Thoracic aorta (tissue), 2 donors: ENCODE data around the gene BFSP1. TPM values are rescaled to one million over a fixed set of nuclear protein-coding genes. Genes with fewer than 3 reads are reported as not detected.
A peak's percentile ranks its signal among the peaks of the same experiment; 100 is the strongest.

Experiments
- ATAC-seq: fragments of 150-250 bp; one replicate; pipeline ENCODE4 v1.8.0; 2017; ENCODE audit warnings: low read depth; ENCODE audit not compliant: insufficient number of reproducible peaks, low FRiP score
- DNase-seq: peaks from one replicate; pipeline ENCODE4 v3.0.0-alpha.2; 2020; ENCODE audit warnings: low spot score
- H3K27ac ChIP-seq, 2 donors: fragments of 200-600 bp; sonication (generic); 1 replicate in 1 of 2; 2 replicates in 1 of 2; pipeline ENCODE4 v1.5.1; 2016; ENCODE audit warnings: mild to moderate bottlenecking in 2 of 2, moderate library complexity in 2 of 2
- H3K27me3 ChIP-seq: fragments of 200-600 bp; sonication (generic); replicated peaks from 2 replicates; pipeline ENCODE4 v1.6.0; 2016; ENCODE audit warnings: mild to moderate bottlenecking; ENCODE audit not compliant: insufficient read depth
- H3K36me3 ChIP-seq: fragments of 200-600 bp; sonication (generic); one replicate; pipeline ENCODE4 v1.5.1; 2016
- H3K4me1 ChIP-seq, 2 donors: fragments of 200-600 bp; sonication (generic); 1 replicate in 1 of 2; 2 replicates in 1 of 2; pipeline versions ENCODE4 v1.5.1 to v1.6.0; 2016; ENCODE audit warnings: low read depth in 2 of 2, mild to moderate bottlenecking in 1 of 2; ENCODE audit not compliant: control insufficient read depth in 1 of 2
- H3K4me3 ChIP-seq: fragments of 200-600 bp; sonication (generic); 2 replicates; pipeline ENCODE4 v1.5.1; 2016; ENCODE audit warnings: mild to moderate bottlenecking
- H3K9me3 ChIP-seq: fragments of 200-600 bp; sonication (generic); 2 replicates; pipeline ENCODE4 v1.5.1; 2016
- total RNA-seq, 2 donors: library from RNA; depleted of rRNA; stranded (reverse); fragments of >200 nt; gene quantifications; one replicate each; pipeline versions ENCODE4 v1.1.0 to v1.2.3, GENCODE V29; 2016
- TF ChIP-seq, protein P1 (sequence below): fragments of 200-600 bp; sonication (generic); IDR thresholded peaks from one replicate; pipeline ENCODE4 v1.5.1; 2019; ENCODE audit warnings: antibody characterized with exemption

The BFSP1 gene
- total RNA-seq, 2 donors from 2014 or later: 2.4 to 3.0 TPM

DNA sequence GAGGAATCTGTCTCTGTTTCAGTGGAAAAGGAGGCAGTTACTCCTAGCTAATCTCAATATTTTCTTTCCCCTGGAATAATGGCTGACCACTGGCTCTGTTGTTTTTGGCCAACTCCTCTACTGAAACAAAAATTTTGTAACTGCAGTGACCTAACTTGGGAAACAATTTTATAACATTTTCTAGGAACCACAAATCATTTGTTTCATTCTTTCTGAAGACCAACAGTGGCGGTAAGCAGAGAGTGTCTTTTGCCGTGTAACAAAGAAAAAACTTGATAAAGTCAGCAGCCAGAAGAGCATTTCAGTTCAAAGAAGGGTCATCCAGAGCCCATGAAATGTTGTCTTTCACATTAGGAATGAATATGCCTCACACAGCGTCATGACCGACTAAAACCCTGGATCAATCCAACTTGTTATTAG lies 11.8 kb upstream of the BFSP1 start:
- H3K4me3 ChIP-seq: peak overlapping the region; percentile 19
- TF ChIP-seq, protein P1, sequence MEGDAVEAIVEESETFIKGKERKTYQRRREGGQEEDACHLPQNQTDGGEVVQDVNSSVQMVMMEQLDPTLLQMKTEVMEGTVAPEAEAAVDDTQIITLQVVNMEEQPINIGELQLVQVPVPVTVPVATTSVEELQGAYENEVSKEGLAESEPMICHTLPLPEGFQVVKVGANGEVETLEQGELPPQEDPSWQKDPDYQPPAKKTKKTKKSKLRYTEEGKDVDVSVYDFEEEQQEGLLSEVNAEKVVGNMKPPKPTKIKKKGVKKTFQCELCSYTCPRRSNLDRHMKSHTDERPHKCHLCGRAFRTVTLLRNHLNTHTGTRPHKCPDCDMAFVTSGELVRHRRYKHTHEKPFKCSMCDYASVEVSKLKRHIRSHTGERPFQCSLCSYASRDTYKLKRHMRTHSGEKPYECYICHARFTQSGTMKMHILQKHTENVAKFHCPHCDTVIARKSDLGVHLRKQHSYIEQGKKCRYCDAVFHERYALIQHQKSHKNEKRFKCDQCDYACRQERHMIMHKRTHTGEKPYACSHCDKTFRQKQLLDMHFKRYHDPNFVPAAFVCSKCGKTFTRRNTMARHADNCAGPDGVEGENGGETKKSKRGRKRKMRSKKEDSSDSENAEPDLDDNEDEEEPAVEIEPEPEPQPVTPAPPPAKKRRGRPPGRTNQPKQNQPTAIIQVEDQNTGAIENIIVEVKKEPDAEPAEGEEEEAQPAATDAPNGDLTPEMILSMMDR: no peak
- no peaks in the 10 kb centered on the region for H3K9me3 ChIP-seq
- ATAC-seq (peak; percentile 88), DNase-seq (no peak)
- H3K27me3 ChIP-seq: no peaks in the 10 kb centered on the region
- peak overlapping the region; percentile 57 to 73 for H3K27ac ChIP-seq
- peaks cover 39 to 44% of the 10 kb centered on the region in 2 donors for H3K4me1 ChIP-seq
- no peaks in the 10 kb centered on the region for H3K36me3 ChIP-seq

- no peak for ATAC-seq
- Histone ChIP-seq H3K27me3 (no peaks in the 10 kb centered on the region), H3K27ac (peak overlapping the region; percentile 57 to 73), H3K4me3 (peak overlapping the region; percentile 30), H3K9me3 (no peaks in the 10 kb centered on the region), H3K4me1 (peaks cover 39 to 45% of the 10 kb centered on the region in 2 donors), H3K36me3 (no peaks in the 10 kb centered on the region)
- DNase-seq: no peak
- TF ChIP-seq, protein P1: no peak
These were observed 11.3 kb upstream of the BFSP1 start for GRCh38 chr20:17542481-17542880.

DNA sequence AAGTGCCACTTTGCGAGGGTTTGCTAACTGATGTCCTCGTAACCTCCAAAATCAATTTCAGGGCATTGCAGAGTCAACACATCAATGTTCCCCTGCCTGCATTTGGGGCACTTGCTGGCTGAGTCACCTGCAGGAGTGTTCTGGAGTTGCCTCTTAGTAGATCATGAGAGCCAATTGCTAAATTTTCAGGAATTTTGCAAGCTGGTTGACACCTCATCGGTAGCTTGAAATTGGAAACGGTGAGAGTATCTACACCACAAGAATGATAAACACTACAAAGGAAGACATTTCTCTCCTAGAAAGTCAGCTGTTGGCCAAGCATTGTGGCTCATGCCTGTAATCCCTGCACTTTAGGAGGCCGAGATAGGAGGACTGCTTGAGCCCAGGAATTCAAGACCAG lies 10.8 kb upstream of the BFSP1 start:
- ATAC-seq (no peak), DNase-seq (no peak)
- TF ChIP-seq, protein P1: no peak
- peaks cover 39 to 46% of the 10 kb centered on the region in 2 donors for H3K4me1 ChIP-seq
- no peaks in the 10 kb centered on the region for H3K27me3 ChIP-seq
- no peaks in the 10 kb centered on the region for H3K9me3 ChIP-seq
- no peaks in the 10 kb centered on the region for H3K36me3 ChIP-seq
- H3K27ac ChIP-seq: peak overlapping the region; percentile 57 to 73
- H3K4me3 ChIP-seq: peak overlapping the region; percentile 30

GRCh38 chr20:17541596-17541995 lies 10.4 kb upstream of the BFSP1 start:
- H3K4me1 ChIP-seq: peaks cover 39 to 47% of the 10 kb centered on the region in 2 donors
- peak overlapping the region; percentile 57 to 73 for H3K27ac ChIP-seq
- H3K4me3 ChIP-seq: no peak overlapping the region
- H3K9me3 ChIP-seq: no peaks in the 10 kb centered on the region
- DNase-seq: no peak
- ATAC-seq: no peak
- no peaks in the 10 kb centered on the region for H3K27me3 ChIP-seq
- H3K36me3 ChIP-seq: no peaks in the 10 kb centered on the region
- TF ChIP-seq, protein P1: no peak

- ATAC-seq (no peak), DNase-seq (no peak)
- TF ChIP-seq, protein P1: no peak
- Histone ChIP-seq H3K4me3 (no peak overlapping the region), H3K9me3 (no peaks in the 10 kb centered on the region), H3K36me3 (no peaks in the 10 kb centered on the region), H3K27me3 (no peaks in the 10 kb centered on the region), H3K27ac (no peak overlapping the region), H3K4me1 (peaks cover 30 to 40% of the 10 kb centered on the region in 2 donors)
These were observed 7.5 kb upstream of the BFSP1 start for GRCh38 chr20:17538517-17539170.
